NCI-H510A treated with DMSO at 0.1 percent for 48 hours (cell line): ENCODE results near the gene MIER2.
"Not testable (repeated sequence)": the region's sequence is repeated elsewhere in the genome, so short reads cannot be mapped to it uniquely, and the experiment has no call there.

Source experiments
- DNase-seq: peaks from one replicate; lab custom pipeline; 2025; lab: John Stamatoyannopoulos, UW

Gene MIER2

GRCh38 chr19:283395-283794 is 61.2 kb downstream of the MIER2 start:
- DNase-seq, result no peak

- DNase-seq, result no peak
These were observed 62.1 kb downstream of the MIER2 start for GRCh38 chr19:282501-282900.

GRCh38 chr19:281992-282391 is 62.6 kb downstream of the MIER2 start:
- DNase-seq, result no peak

DNA sequence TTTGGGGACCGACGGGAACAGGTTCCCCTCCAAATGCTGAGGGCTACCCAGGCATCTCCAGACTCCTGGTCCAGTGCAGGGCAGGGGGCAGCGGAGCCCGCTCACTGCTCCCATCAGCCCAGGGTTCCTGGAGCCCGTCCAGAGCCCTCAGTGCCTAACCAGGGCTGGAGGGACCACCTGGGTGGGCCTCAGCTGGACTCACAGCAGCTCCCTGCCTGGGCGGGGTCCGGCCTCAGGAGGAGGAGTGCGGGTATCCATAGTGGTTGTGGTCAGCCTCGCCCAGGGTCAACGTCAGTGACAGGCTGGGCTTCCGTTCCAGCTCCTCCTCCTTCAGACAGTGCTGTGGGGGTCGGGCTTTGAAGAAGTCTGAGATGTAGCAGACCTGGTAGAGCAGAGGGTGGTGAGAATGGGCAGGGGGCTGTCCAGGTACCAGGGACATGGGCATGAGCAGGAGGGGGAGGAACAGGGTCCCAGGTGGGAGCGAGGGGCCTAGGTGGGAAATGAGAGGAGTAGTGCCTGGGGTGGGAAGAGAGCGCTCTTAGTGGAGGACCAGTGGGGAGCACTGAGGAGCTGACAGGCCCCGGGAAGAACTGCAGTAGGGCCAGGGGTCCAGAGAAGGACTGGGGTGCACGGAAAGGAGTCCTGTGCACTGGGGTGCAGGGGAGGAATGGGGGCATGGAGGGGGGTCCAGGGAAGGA is 63.3 kb downstream of the MIER2 start:
- no peak for DNase-seq

DNA sequence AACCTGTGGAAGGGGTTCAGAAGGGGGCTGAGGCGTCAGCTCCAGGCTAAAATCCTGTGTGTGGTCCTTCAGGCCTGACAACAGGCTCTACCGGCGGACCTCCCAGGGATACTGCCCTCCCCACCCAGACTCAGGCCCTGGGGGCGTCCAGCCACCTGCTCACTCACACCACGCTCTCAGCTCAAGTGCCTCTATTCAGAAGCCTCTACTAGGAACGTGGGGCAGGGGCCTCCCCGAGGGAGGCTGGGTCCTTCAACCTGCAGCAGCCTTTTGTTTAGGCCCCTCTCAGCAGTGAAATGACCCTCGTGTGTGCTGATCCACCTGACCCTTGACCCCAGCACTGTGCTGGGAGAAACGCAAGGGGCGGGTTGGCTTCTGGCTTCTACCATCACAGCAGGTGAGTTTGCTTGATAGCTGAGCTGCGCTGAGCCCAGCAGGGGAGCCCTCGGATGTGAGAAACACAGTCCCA is 64.0 kb downstream of the MIER2 start:
- DNase-seq, result no peak

DNA sequence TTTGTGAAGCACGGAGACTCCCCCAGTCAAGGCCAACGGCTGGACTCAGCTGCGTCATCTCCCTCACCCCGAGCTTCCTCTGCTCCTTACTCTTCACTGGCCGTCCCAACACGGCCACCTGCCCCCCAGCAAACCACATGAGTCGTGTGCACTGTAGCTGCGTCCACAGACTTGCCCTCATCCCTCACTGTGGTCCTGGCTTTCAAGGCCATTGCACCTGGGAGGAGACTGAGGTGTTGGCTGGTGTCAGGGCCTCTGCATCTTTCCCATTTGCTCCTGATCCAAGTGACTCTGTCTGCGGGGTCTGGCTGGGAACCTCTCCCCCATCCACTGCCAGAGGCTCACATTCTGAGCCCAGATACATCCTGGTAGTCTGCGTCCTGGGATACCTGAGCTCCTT is 64.9 kb downstream of the MIER2 start:
- no peak for DNase-seq

- DNase-seq, result no peak
These were observed 65.4 kb downstream of the MIER2 start for GRCh38 chr19:279231-279630.

GRCh38 chr19:277581-278165 is 66.9 kb downstream of the MIER2 start:
- no peak for DNase-seq

- no peak for DNase-seq
These were observed 67.5 kb downstream of the MIER2 start for GRCh38 chr19:277131-277530.

DNA sequence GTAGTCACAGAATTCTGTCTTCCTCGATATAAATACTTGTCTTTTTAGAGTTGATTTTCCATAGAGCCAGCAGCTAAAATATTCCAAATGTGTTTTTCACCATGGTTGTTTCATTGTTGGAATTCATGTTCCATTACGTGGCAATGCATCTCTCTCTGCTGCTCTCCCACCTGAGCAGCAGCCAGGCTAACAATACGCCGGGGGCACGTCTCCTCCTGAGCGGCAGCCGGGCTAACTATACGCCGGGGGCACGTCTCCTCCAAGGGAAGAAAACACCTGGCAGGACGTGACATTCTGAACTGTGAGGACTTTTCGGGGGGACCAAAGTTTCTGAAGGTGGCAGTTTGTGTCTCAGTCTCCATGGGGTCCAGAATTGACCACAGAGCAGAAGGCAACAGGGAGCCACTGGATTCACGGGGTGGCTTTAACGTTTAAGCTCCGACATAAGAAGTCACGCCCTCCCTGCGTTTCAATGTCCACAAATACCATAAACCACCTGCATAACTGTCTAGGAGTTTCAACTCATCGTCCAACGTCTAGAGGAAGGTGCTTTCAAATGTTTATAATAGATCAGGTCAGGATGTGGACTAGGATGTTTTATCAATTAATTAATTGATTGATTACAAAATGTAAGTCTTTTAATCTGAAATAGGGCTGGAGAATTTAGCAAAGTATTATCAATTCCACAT is 68.5 kb downstream of the MIER2 start:
- no peak for DNase-seq

GRCh38 chr19:275000-275399 is 69.6 kb downstream of the MIER2 start:
- DNase-seq, result no peak

GRCh38 chr19:273393-273792 is 71.2 kb downstream of the MIER2 start:
- DNase-seq, result no peak

DNA sequence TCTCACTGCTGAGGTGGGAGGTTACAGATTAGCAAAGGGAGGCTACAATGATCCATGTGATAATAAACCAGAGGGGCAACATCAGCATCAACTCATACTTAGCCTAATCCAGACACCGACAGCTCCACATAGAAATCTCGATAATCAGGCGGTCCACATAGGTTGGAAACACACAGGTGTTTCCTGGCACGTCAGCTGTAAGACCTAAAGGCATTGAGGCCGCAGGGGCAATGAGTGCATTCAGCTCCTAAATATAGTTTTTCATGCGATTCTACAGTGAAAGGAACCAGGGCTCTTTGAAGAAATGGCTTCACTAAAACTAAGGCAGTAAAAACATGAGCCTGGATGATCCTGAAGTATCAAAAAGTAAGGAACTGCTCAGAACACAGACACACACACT is 72.7 kb downstream of the MIER2 start:
- DNase-seq, result no peak

- DNase-seq, result not testable (repeated sequence)
These were observed 73.8 kb downstream of the MIER2 start for GRCh38 chr19:270766-271318.

GRCh38 chr19:269241-269640 is 75.4 kb downstream of the MIER2 start:
- DNase-seq, result no peak

- DNase-seq, result no peak
These were observed 82.5 kb downstream of the MIER2 start for GRCh38 chr19:262125-262524.

DNA sequence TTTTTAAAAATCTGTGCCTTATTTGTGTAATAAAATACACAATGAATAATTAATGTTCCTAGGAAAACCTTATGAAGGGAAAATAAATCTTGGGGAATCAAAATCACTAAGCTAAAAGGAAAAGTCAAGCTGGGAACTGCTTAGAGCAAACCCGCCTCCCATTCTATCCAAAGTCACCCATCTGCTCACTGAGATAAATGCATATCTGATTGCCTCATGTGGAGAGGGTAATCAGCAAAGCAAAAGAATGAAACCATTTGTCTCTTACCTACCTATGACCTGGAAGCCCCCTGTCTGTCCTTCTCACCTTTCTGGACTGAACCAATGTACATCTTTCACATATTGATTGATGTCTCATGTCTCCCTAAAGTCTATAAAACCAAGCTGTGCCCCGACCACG is 87.8 kb downstream of the MIER2 start:
- DNase-seq, result not testable (repeated sequence)
